ENCODE results near the gene IL4I1. TPM values are rescaled to one million over a fixed set of nuclear protein-coding genes. Genes with fewer than 3 reads are reported as not detected.

Gene IL4I1
- total and polyA plus RNA-seq, 2 of the 8 experiments (the other 6 are each of a cell fraction or from before 2014, with no cell fraction given) = 0.41 to 0.76 TPM

- no peak for TF ChIP-seq BACH1 (IDR thresholded peaks at IDR 0.05; ENCODE audit: low read length)
- no peak for TF ChIP-seq JUND (IDR thresholded peaks at IDR 0.05; ENCODE audit: low read length)
Observed at GRCh38 chr19:49926515-49926914, 29.8 kb upstream of the IL4I1 start (continued).

Measured in H1 (cell line).